MCF 10A (cell line): Measurements from ENCODE around the gene UPK1B. TPM values are rescaled to one million over a fixed set of nuclear protein-coding genes. Genes with fewer than 3 reads are reported as not detected.

Experiments
- BruUV-seq: library from RNA; stranded (reverse); fragments of 400-500 nt; replicated peaks from 2 replicates; lab custom pipeline; 2021; lab: Mats Ljungman, UMichigan
- CTCF ChIA-PET: fragments of 300-600 bp; sonication (Branson Sonifier 250); formaldehyde crosslinking; extraction: SDS; loops from one replicate; lab custom pipeline; 2021; ENCODE audit warnings: antibody characterized with exemption, inconsistent platforms; lab: Yijun Ruan, JAX
- POLR2A ChIA-PET: fragments of 300-600, 350-650 bp; sonication (Branson Sonifier 250); formaldehyde crosslinking; extraction: SDS; loops from one replicate; lab custom pipeline; 2020; ENCODE audit warnings: antibody characterized with exemption, inconsistent platforms; lab: Yijun Ruan, JAX
- DNase-seq: peaks from one replicate; pipeline ENCODE4 v3.0.0-alpha.2; 2018; ENCODE audit not compliant: unreplicated experiment
- H3K27ac Mint-ChIP-seq: one replicate; pipeline ENCODE4 v1.8.0; 2022; ENCODE audit warnings: mild to moderate bottlenecking, low read depth, mixed read lengths; ENCODE audit not compliant: unreplicated experiment
- H3K27me3 Mint-ChIP-seq: one replicate; pipeline ENCODE4 v1.8.0; 2022; ENCODE audit warnings: mixed read lengths; ENCODE audit not compliant: insufficient read depth, unreplicated experiment
- H3K36me3 Mint-ChIP-seq: one replicate; pipeline ENCODE4 v1.8.0; 2022; ENCODE audit warnings: mild to moderate bottlenecking, moderate library complexity, mixed read lengths; ENCODE audit not compliant: insufficient read depth, unreplicated experiment
- H3K4me1 Mint-ChIP-seq: one replicate; pipeline ENCODE4 v1.8.0; 2022; ENCODE audit warnings: mixed read lengths; ENCODE audit not compliant: insufficient read depth, unreplicated experiment
- H3K4me3 Mint-ChIP-seq: one replicate; pipeline ENCODE4 v1.8.0; 2022; ENCODE audit warnings: mild to moderate bottlenecking, moderate library complexity, mixed read lengths; ENCODE audit not compliant: unreplicated experiment
- H3K9me3 Mint-ChIP-seq: one replicate; pipeline ENCODE4 v1.8.0; 2022; ENCODE audit warnings: mixed read lengths; ENCODE audit not compliant: unreplicated experiment
- CTCF ChIP-seq: fragments of 200-600 bp; IDR thresholded peaks from one replicate; pipeline ENCODE4 v1.8.0; 2022; ENCODE audit warnings: antibody characterized with exemption, mild to moderate bottlenecking; ENCODE audit not compliant: unreplicated experiment
- intact Hi-C: fragments of 100-400 bp; cut with micrococcal nuclease; formaldehyde crosslinking; loops from 2 replicates; pipeline ENCODE4 v1.14.1; 2022
- total RNA-seq: library from RNA; stranded (reverse); gene quantifications from 2 replicates; pipeline ENCODE4 v1.2.3, GENCODE V29; 2022

Gene UPK1B
- total RNA-seq, 1 experiment from 2014 or later, result not detected

- CTCF ChIA-PET, result interaction anchor here (0.6 to 1.0 kb wide), 2 partner anchors 11 to 308 kb away, joined by 3 to 4 read pairs; no protein-coding TSS in a partner anchor
- DNase-seq, result no peak
Measured at GRCh38 chr3:119191800-119192199, 18.4 kb downstream of the UPK1B start.

DNA sequence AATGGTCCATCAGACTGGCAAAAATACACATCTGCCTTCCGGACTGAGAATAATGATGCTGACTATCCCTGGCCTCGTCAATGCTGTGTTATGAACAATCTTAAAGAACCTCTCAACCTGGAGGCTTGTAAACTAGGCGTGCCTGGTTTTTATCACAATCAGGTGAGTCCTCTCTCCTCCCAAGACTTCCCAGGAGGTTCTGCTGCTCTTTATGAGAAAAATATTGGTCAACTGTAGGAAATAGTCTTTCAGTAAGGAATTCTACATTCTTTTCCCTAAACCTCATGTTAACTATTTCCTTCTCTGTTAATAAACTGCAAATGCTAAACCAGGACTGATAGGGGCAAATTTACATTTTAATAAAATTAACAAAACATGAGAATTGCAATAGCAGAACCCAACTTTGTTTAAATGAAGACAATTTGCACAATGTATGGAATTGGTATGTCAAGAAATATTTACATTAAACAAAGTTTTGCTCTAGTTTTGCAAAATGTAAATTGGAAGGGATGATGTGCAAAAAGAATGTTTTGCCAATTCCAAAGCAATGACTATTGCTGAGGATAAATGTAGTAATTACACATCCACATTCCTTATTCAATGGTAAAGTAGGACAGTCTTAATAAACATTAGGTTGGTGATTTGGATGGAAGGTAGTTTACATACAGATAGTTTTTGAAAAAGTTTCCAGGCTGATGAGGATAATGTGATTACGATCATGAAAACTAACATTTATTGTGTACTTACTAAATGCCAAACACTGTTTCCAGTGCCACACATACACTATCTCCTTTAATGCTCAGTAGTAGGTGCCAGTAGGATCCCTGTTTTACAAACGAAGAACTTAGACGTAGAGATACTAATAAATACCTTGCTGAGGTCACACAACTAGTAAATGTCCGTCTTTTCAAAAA, 21.1 kb downstream of the UPK1B start:
- Mint-ChIP-seq H3K4me1 (peaks cover 5% of the 10 kb centered on the region), H3K4me3 (no peak overlapping the region), H3K27ac (no peak overlapping the region), H3K27me3 (no peaks in the 10 kb centered on the region), H3K36me3 (no peaks in the 10 kb centered on the region), H3K9me3 (no peaks in the 10 kb centered on the region)
- ChIA-PET CTCF (interaction anchor here (0.7 kb wide), 1 partner anchor 1828 kb away, joined by 3 read pairs; no protein-coding TSS in a partner anchor), POLR2A (interaction anchor here (0.7 kb wide), 1 partner anchor 802 kb away, joined by 3 read pairs; no protein-coding TSS in a partner anchor)
- intact Hi-C loops, result no loop called here
- BruUV-seq, result no TSS peak
- DNase-seq, result no peak
- TF ChIP-seq CTCF, result no peak

More at GRCh38 chr3:119191800-119192199, 18.4 kb downstream of the UPK1B start:
- no peak for TF ChIP-seq CTCF
- H3K27ac Mint-ChIP-seq, result no peak overlapping the region
- no peak overlapping the region for H3K4me3 Mint-ChIP-seq
- intact Hi-C loops, result no loop called here
- BruUV-seq, result no TSS peak
- no peaks in the 10 kb centered on the region for H3K9me3 Mint-ChIP-seq
- no peaks in the 10 kb centered on the region for H3K36me3 Mint-ChIP-seq
- H3K27me3 Mint-ChIP-seq, result no peaks in the 10 kb centered on the region
- peaks cover 5% of the 10 kb centered on the region for H3K4me1 Mint-ChIP-seq
- POLR2A ChIA-PET, result no interaction called here

- CTCF ChIA-PET, result no interaction called here
- no TSS peak for BruUV-seq
Measured at GRCh38 chr3:119195151-119195476, 21.7 kb downstream of the UPK1B start.

More at GRCh38 chr3:119195151-119195476, 21.7 kb downstream of the UPK1B start:
- no peak for DNase-seq
- Mint-ChIP-seq H3K27me3 (no peaks in the 10 kb centered on the region), H3K4me1 (peaks cover 5% of the 10 kb centered on the region), H3K36me3 (no peaks in the 10 kb centered on the region), H3K9me3 (no peaks in the 10 kb centered on the region), H3K4me3 (no peak overlapping the region), H3K27ac (no peak overlapping the region)
- POLR2A ChIA-PET, result interaction anchor here (0.7 kb wide), 1 partner anchor 803 kb away, joined by 3 read pairs; no protein-coding TSS in a partner anchor
- TF ChIP-seq CTCF, result no peak
- intact Hi-C loops, result no loop called here
